Hippocampal formation (tissue), 2 donors: ENCODE measurements around the gene GHRH.
A peak's percentile ranks its signal among the peaks of the same experiment; 100 is the strongest.

Experiments
- DNase-seq, 2 donors: peaks; one replicate each; lab custom pipeline; 2025; lab: John Stamatoyannopoulos, UW

Gene GHRH

DNA sequence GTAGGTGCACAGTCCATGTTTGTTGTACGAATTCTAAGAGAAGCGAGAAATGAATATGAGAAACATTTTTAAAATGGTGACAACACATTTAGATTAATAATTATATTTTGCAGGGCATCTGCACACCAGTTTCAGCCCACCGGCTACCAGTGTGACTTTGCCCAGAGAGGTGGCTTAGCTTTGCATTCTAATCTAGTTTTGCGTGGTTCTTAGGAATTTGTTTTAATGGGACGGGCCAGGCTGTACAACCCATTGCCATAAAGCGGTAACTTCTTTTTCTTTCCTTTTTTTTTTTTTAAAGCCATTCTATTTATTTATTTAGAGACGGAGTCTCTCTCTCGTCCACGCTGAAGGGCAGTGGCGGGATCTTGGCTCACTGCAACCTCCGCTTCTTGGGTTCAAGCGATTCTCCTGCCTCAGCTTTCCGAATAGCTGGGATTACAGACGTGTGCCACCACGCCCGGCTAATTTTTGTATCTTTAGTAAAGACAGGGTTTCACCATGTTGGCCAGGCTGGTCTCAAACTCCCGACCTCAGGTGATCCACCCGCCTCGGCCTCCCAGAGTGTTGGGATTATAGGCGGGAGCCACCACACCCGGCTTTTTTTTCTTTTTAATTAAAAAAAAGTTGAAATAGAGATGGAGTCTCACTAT lies 28.7 kb upstream of the GHRH start:
- no peak for DNase-seq

DNA sequence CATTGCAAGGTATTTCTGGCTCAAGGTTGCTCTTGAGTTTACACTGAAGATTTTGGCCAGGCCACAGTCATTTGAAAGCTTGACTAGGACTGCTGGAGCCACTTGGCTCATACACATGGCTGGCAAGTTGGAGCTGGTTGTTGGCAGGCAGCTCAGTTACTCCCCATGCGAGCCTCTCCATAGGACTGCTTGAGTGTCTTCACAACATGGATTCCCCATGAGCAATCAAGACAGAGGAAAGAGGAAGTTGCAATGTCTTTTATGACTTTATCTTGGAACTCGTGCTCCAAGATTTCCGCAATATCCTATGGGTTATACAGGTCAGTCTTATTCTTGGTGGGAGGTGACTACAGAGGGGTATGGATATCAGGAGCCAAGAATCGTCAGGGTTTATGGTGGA lies 26.5 kb upstream of the GHRH start:
- no peak for DNase-seq

DNA sequence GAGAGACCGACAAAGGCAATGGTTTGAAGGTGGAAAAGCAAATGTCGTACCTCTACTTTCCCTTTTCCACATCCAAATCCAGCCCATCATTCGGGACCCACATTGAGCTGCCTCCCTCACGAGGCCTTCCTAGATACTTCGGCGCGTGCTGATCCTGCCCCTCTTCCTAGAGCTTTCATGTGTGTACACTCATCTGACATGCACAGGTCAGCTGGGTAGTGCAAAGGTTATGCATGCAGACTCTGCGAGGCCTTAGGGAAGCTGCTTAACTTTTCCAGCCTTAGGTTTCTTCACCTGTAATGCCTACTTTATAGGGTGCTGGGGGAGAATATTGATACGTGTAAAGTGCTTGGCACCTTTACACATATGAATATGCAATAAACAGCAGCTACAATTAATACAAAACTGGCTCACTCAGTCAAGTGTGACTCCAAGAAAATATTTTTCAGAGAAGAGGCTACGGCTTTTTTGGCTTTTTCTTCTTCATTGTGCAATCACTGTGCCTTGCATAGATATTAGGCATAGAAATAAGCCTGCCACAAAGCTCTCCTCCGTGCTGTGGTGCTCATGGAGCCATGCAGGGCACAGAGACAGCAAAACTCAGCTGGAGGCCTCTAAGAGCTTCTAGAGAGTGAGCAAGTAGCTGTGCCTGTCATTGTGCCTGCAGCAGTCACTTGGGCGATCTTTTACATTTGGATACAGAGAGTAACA lies 24.2 kb upstream of the GHRH start:
- no peak for DNase-seq

DNA sequence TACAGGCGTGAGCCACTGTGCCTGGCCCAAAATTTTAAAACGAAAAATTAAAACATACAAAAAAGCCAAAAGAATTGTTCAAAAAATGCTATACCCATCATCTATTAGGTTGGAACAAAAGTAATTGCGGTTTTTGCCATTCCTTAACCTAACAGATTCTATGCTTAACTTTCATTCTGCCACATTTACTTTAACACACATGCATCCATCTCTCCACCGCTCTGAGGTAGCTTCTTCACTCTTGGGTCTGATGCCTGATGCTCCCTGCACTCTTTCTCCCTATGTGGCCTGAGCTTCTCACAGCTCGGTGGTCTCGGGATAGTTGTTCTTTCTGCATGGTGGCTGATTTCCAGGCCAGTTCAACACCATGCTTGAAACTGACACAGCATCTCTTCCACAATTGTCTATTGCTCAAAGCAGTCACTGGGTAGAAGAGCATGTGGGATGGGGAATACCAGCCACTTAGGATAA lies 23.1 kb upstream of the GHRH start:
- DNase-seq: no peak

DNA sequence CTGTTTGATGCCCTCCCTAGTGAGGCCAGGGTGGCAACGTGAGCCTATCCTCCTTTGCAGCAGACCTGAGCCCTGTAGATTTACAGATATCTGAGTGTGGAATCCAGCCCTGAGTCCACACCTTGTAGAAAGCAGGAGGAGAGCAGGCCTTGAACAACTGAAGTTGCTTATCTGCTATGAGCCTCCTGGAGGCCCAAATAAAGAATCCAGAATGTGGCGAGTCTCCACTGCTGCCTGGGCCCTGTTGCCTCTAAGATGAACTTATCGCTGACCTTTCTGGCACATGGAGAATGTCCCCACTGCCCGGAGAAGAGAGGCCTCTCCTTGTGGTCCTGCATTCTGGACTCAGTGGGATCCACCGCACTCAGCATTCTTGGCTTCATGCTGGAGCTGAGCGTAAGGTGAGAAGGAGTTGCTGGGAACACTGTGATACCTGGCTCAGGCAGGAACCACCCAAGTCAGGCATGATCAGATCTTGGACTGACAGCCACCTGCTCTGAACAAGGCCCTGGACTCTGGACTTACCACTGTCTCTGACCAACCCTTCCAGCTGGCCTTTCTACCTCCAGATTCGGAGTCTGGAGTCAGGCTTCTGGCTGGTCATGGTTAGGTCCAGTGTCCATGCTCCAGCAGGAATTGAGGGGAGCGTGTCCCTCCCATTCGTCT lies 22.0 kb upstream of the GHRH start:
- DNase-seq: no peak

DNA sequence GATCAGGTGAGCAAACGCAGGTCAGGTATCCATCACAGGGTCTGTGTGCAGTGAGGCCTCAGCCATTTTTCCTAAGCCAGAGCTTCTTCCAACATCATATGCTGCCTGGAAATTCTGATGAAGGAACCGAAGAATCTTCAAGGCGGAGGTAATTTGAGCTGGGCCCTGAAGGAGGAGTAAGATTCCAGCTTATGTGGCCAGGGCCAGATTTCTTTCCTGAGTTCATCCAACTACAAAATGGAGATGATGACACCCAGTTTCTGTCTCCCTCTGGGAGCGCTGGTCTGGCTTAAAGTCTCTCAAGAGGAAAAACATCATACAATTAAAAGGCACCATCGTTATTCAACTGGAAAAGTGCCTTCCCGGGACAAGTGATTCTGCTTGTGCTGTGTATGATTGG lies 20.9 kb upstream of the GHRH start:
- no peak for DNase-seq

DNA sequence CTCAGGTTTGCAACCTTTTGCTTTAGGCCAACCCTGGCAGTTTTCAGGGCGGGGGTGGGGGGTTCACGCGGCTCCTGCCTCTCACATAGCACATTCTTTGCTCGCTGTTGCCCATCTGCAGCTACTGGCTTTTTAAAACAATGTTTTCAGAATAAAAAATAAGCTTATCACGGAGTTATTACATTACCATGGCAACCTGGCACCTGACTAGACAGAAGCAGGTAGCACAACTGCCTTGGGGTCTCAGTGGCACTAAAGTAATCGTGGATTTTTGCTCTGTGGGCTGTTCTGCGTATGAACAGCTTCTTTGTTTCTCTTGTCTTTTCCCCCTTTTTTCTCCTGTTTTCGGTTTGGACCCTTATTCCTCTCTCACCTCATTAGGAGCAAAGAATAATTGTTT lies 18.8 kb upstream of the GHRH start:
- DNase-seq: no peak

DNA sequence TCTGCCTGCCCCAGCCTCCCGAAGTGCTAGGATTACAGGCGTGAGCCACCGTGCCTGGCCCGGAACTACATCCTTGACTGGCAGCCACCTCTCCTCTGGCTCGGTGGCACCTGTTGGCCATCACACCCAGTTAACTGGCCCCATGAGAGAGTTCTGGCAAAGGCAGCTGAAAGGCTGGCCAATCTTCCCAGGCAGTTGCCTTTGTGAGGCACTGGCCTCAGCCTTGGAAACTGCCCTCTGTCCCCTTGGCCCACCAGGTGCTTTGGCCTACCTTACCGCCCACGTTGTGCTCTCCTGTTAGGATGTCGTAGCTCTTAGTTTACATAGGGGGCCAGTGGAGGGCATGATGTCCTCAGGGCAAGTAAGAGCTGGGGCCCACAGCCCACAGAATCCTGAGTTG lies 18.2 kb upstream of the GHRH start:
- no peak for DNase-seq

DNA sequence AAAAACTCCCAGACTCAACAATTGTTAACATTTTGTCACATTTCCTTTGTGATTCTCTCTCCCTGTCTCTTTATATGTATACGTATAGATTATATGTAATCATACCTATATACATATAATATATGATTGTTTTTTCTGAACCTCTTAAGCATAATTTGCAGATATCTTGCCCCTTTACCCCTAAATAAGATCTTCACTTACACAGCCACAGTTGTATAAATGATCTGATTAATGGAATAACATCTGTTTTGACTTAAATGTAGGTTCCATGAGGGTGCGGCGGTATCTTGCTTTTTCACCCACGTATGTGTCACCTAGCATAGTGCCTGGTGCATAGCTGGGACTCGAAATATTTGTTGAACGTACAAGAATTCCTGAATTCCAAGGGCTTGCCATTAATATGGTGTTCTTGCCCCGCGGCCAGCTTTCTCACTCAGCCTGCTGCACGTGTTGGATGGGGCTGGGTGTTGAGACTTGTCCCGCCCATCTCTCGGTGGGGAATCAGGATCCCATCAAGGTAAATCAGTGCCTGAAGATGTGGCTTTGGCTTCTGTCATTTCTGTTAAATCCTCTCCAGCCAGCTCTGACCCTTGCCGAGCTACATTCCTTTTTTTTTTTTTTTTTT lies 17.5 kb upstream of the GHRH start:
- no peak for DNase-seq

DNA sequence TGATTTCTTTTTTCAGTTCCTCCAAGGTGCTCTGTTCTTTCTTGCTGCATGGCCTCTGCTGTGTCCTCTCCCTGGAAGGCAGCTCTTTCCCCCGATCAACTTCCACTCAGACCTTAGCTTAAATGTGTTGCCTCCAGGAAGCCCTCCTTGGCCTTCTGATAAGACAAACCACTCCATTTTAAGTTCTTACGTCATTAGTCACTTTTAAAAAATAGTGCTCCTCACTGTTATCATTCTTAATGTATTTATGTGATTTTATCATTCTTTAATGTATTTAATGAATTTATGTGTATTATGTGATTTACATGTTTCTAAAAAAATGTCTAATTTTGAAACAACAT lies 15.6 kb upstream of the GHRH start:
- DNase-seq: no peak

DNA sequence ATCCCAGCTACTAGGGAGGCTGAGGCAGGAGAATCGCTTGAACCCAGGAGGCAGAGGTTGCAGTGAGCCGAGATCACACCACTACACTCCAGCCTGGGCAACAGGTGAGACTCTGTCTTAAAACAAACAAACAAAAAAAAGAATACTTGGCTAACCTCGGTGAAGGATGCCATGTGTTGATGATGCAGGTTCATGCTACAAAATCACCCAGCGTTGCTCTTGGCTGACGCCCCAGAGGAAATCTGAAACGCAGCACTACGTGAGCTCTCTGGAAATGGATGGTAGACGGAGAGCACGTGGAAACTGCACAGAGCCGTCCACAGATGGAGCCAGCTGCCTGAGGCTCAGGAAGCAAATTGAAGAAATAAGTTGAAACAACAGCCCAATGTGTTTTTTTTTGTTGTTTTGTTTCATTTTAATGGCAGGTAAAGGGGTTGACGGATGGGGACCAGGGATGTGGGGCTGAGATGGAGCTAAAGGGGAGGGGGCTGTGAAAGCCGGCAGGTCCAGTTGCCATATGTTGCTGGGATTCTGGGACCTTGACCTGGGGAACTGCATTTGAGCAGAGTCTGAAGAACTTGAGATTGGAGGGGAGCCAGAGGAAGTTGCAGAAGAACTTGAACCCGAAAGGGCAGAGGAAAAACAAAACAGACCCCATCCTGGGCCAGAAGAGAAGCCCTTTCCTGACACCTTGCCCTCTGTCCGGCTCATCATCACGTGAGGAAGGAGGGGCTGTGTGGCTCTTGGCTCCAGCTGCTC lies 15.1 kb upstream of the GHRH start:
- no peak for DNase-seq

DNA sequence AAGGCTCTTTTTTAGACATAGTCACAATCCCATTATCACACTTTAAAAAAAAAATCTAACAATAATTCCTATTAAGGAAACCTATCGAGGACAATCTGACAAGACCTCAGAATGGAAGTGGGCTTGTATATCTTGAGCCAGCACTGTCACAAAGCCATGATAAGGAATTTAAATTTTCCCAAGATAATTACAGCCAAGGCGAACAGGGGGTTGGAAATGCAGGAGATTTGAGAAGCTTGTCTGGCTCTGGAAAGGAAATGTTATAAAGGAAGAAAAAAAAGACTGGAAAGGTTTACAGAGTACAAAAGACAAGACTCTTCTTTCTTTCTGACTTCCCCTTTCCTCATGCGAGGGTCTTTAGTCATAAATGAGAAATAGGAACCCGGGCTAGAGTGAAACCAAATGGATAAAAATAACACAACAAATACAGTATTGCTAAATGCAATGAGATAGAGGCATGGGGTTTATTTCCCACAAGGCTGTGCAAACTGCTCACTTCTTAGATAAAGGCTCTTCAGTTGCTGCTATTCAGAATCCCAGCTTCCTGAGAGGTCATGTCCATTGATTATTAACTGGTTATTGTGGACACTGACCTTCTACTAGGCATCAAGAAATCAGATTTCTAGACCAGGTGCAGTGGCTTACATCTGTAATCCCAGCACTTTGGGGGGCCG lies 13.4 kb upstream of the GHRH start:
- DNase-seq: no peak

DNA sequence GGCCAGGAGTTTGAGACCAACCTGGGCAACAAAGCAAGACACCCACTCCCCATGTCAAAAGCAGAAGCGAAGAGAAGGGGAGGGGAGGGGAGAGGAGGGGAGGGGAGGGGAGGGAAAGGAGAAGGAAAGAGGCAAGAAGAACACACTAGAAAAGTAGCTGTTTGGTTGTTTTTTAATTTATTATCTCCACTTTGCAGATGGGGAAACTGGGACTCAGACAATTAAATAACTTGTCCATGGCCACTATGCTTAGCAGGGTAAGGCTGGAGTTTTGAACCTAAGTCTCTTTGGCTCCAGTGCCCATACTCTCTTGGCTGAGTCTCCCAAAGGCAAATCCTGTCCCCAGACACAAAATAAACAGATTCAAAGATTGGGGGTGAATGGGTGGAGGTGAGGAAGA lies 12.4 kb upstream of the GHRH start:
- DNase-seq: no peak

DNA sequence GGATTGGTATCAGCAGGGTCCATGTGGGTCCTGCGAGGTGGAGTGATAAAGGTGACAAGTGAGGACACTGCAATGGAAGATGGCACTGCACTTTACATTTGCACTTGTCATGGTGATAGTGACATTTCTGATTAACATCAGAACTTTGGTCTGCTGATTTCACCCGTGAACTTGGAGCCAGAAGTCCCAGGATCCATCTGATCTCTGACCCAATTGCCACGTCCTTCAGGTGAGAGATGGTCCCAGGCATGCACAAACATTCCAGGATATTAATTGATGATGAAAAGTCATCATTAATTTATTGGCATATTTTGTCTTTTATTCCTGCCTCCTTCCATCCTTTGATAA lies 9.8 kb upstream of the GHRH start:
- DNase-seq: no peak

DNA sequence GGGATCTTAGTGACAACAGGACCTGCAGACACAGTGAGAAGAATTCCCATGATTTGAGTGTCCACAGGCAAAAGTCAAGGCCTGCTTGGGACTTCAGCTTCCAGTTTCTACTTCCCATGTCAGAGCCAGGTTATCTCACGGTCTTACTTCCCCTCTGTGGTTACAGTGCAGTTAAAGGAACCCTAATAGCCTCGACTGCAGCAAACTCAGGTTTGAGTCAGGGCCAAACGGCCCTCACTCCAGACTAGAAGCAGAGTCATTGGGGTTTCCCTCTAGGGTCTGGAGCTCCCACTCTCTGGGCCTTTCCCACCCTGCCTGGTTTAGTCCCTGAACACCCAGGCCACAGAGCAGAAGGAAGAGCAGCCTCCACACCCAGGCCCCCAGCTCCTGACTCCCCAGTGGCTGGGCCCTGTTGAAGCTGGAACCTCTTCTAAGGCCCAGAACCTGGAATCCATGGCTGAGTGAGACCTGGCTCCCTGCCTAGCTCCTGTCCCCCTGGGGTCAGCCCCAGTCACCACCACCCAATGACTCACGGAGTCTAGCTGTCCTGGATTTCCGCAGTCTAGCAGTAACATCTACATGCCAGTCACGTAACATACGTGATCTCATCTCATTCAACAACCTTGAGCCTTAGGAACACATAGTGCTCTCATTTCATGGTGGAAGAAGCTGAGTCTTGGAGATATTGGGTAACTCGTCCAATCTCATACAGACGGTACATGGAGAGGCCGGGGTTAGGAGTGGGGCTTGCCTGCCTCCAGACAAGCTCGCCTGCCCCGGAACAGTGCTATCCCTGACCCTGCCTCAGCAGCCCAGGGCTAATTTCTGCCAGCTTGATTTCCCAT lies 9.2 kb upstream of the GHRH start:
- DNase-seq: no peak

DNA sequence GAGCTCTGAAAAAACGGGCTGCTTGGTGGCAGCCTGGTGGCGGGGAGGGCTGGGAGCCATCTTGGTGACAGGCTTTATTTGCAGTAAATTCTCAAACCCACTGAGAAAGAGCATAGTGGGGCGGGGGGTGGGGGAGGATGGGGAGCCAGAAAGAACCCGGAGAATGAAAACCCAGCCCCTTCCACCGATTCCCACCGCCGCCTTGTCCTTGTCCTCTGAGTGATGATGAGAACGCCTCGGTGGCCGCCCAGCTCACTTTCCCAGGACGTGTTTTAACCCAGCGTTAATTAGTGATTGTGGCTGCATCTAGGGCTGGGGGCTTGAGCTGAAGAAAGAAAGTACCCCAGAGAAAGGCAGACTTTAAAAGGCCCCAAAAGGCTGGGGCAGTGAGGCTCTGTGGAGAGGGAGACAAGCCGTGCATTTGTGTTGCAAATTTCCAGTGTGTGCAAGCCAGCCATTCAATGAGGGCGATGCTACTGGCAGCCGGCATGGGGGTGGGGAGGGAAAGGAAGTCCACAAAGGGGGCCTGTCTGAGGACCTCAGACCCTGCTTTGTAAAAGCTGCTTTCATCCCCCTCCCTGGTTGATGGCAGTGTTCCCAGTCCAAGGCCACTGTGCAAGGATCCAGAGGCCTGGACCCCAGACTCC lies 6.2 kb upstream of the GHRH start:
- peak in 1 of 2 donors; percentile 21 for DNase-seq

DNA sequence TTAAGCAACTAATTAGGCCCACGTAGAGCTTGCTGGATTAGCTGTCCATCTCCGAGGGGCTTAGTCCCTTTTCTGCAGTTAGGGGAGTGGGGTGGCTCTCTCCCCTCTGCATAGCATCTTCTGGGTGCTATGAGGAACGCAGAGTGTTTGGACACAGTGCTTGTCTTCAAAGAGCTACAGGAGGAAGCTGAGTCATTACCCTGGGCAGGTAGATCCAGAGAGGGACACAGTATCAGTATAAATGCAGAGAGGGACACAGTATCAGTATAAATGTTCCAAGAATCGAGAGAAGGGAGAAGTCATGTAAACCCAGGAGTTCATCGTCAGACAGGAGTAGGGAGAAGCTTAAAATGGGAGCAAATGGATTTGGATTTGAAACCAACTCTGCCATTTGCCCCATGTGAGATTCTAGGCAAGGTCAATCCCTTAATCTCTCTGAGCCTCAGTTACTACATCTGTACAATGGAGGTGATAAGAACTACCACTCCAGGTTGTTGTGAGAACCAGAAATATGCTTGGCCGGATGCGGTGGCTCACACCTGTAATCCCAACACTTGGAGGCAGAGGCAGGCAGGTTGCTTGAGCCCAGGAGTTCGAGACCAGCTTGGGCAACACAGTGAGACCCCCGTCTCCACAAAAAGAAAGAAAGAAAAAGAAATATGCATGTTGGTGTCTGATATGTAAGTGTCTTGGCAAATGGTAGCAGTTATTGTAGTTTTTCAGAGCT lies 5.5 kb upstream of the GHRH start:
- no peak for DNase-seq

DNA sequence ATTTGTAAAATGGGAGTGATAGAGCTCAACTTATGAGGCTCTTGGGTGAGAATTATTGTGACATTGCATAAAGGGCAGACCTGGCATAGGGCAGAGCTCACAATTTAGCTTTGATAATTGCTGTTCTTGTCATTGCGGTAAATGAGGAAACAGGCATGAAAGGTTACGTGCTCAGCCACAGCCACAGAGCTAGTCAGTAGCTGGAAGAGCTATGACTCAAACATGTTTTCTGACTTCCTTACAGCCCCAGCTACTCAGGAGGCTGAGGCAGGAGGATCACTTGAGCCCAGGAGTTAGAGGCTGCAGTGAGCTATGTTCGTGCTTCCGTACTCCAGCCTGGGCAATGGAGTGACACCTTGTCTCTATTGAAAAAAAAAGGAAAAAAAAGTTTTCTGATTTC lies 3.5 kb upstream of the GHRH start:
- DNase-seq: no peak

DNA sequence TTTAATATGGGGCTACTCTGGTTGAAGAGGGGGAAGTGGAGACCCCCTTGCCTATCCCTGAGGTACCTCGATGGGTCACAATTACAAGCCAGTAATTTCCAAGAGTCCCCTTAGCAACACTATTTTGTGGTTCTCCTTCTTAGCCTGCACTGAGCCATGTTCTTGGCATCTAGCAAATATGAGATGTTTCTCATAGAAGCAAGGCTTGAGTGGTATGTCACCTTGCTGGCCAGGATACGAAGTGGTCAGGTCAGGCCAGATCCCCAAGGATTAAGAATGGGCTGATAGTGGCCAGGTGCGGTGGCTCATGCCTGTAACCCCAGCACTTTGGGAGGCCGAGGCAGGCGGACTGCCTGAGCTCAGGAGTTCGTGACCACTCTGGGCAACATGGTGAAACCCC lies 2.1 kb upstream of the GHRH start:
- DNase-seq: no peak

DNA sequence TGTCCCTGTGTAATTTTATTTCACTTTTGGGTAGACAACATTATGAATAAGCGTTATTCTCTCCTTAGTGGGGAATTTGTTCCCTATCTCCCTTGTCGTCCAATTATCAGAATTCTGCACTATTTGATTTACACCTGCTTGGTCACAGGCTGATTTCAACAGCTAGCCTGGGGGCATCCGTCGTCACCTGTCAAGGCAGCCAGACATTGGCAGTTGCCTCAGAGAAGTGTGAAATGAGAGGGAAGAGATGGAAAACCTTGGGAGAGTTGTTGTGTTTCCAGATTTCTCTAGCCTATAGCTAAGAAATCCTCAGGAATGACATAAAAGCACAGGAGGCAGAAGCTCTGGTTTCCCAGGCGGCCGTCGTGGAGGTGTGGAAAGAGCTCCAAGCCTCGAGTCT lies 891 bp upstream of the GHRH start:
- DNase-seq: no peak
